NCI-H345 treated with DMSO at 0.1 percent for 48 hours (cell line): Measurements from ENCODE around the gene MAST1.
"Not testable (repeated sequence)": the region's sequence is repeated elsewhere in the genome, so short reads cannot be mapped to it uniquely, and the experiment has no call there.

Source experiments
- DNase-seq: peaks from one replicate; lab custom pipeline; 2025; ENCODE audit not compliant: unreplicated experiment; lab: John Stamatoyannopoulos, UW

The MAST1 gene

GRCh38 chr19:12890299-12890786 lies 52.0 kb downstream of the MAST1 start:
- DNase-seq = not testable (repeated sequence)

- peak; percentile 79 for DNase-seq
Observed at GRCh38 chr19:12890787-12891552, 52.7 kb downstream of the MAST1 start, which contains the start of gene GCDH. Gene GCDH (plus strand): TSS chr19:12891160. CDS start chr19:12891305, 145 bp downstream.

- no peak for DNase-seq
Observed at GRCh38 chr19:12891553-12892021, 53.3 kb downstream of the MAST1 start.

GRCh38 chr19:12893582-12893981 lies 55.3 kb downstream of the MAST1 start:
- no peak for DNase-seq

GRCh38 chr19:12896460-12896859 lies 58.1 kb downstream of the MAST1 start:
- no peak for DNase-seq

GRCh38 chr19:12899891-12900518 lies 61.7 kb downstream of the MAST1 start:
- no peak for DNase-seq

- no peak for DNase-seq
Observed at GRCh38 chr19:12907166-12907565, 68.9 kb downstream of the MAST1 start.

- peak; percentile 80 for DNase-seq
Observed at GRCh38 chr19:12912571-12912970, 74.3 kb downstream of the MAST1 start.

GRCh38 chr19:12913011-12913561 lies 74.8 kb downstream of the MAST1 start:
- peak; percentile 70 for DNase-seq

GRCh38 chr19:12913851-12914690 lies 75.8 kb downstream of the MAST1 start:
- DNase-seq = no peak

- DNase-seq = not testable (repeated sequence)
Observed at GRCh38 chr19:12915860-12916259, 77.5 kb downstream of the MAST1 start.

GRCh38 chr19:12918253-12918652 lies 79.9 kb downstream of the MAST1 start:
- no peak for DNase-seq

GRCh38 chr19:12921047-12921446 lies 82.7 kb downstream of the MAST1 start:
- DNase-seq = no peak

GRCh38 chr19:12922959-12923358 lies 84.6 kb downstream of the MAST1 start:
- no peak for DNase-seq
